Measurements from ENCODE around the gene UGT1A10. TPM values are rescaled to one million over a fixed set of nuclear protein-coding genes. Genes with fewer than 3 reads are reported as not detected.
"Not testable (repeated sequence)": the region's sequence is repeated elsewhere in the genome, so short reads cannot be mapped to it uniquely, and the experiment has no call there.

UGT1A10 gene
- not detected for polyA plus RNA-seq (ENCODE audit: insufficient read length in 10 of 10)
- long read RNA-seq, donor 1: 0 reads
- long read RNA-seq, donor 2: 0 reads
- long read RNA-seq, donor 3: 0 reads
- long read RNA-seq, donor 4: 0 reads
- long read RNA-seq, donor 5: 0 reads
- long read RNA-seq, donor 6: 0 reads
- long read RNA-seq, donor 7: 0 reads
- long read RNA-seq, donor 8: 0 reads
- long read RNA-seq, donor 9: 0 reads

GRCh38 chr2:233636306-233636705 lies at the start of gene UGT1A10:
UGT1A10 (plus strand) TSS chr2:233636448; CDS start chr2:233636523, 75 bp downstream.
- not testable (repeated sequence) for DNase-seq

GRCh38 chr2:233588400-233588799 lies 47.8 kb upstream of the UGT1A10 start:
- no peak for DNase-seq

GRCh38 chr2:233592706-233593105 lies 43.5 kb upstream of the UGT1A10 start:
- not testable (repeated sequence) for DNase-seq

GRCh38 chr2:233593201-233593600 lies 43.0 kb upstream of the UGT1A10 start:
- no peak for DNase-seq

- no peak for DNase-seq
Measured at GRCh38 chr2:233597522-233597921, 38.7 kb upstream of the UGT1A10 start.

- DNase-seq: no peak
Measured at GRCh38 chr2:233598952-233599351, 37.3 kb upstream of the UGT1A10 start.

- DNase-seq: no peak
Measured at GRCh38 chr2:233600386-233600785, 35.9 kb upstream of the UGT1A10 start.

GRCh38 chr2:233602076-233602475 lies 34.2 kb upstream of the UGT1A10 start:
- no peak for DNase-seq

- DNase-seq: no peak
Measured at GRCh38 chr2:233603520-233603919, 32.7 kb upstream of the UGT1A10 start.

- DNase-seq: no peak
Measured at GRCh38 chr2:233604826-233605225, 31.4 kb upstream of the UGT1A10 start.

- DNase-seq: no peak
Measured at GRCh38 chr2:233605680-233606079, 30.6 kb upstream of the UGT1A10 start.

GRCh38 chr2:233611284-233611683 lies 25.0 kb upstream of the UGT1A10 start:
- DNase-seq: no peak

- DNase-seq: not testable (repeated sequence)
Measured at GRCh38 chr2:233617476-233617875, 18.8 kb upstream of the UGT1A10 start, which contains the start of gene UGT1A8. UGT1A8 (plus strand) TSS chr2:233617633; CDS start chr2:233617708, 75 bp downstream.

- no peak for DNase-seq
Measured at GRCh38 chr2:233620204-233620603, 16.0 kb upstream of the UGT1A10 start.

- not testable (repeated sequence) for DNase-seq
Measured at GRCh38 chr2:233621863-233622262, 14.4 kb upstream of the UGT1A10 start.

GRCh38 chr2:233627331-233628025 lies 8.8 kb upstream of the UGT1A10 start:
- DNase-seq: no peak

GRCh38 chr2:233638836-233639235 lies 2.6 kb downstream of the UGT1A10 start:
- DNase-seq: no peak

- no peak for DNase-seq
Measured at GRCh38 chr2:233639860-233640259, 3.6 kb downstream of the UGT1A10 start.

- no peak for DNase-seq
Measured at GRCh38 chr2:233643128-233643527, 6.9 kb downstream of the UGT1A10 start.

GRCh38 chr2:233646033-233646432 lies 9.8 kb downstream of the UGT1A10 start:
- not testable (repeated sequence) for DNase-seq

GRCh38 chr2:233650981-233651380 lies 14.7 kb downstream of the UGT1A10 start:
- no peak for DNase-seq

- no peak for DNase-seq
Measured at GRCh38 chr2:233651430-233651829, 15.2 kb downstream of the UGT1A10 start.

GRCh38 chr2:233654501-233654900 lies 18.3 kb downstream of the UGT1A10 start:
- DNase-seq: no peak
